GM12892 (cell line): ENCODE results near the gene ARSK.

Experiments
- POLR2A ChIP-seq: IDR thresholded peaks from 2 replicates; pipeline ENCODE4 v1.6.1; 2011; ENCODE audit warnings: low read depth, low read length, control low read depth
- POLR2AphosphoS5 ChIP-seq: IDR thresholded peaks from 2 replicates; pipeline ENCODE4 v1.6.1; 2011; ENCODE audit warnings: low read depth, low read length, control low read depth

DNA sequence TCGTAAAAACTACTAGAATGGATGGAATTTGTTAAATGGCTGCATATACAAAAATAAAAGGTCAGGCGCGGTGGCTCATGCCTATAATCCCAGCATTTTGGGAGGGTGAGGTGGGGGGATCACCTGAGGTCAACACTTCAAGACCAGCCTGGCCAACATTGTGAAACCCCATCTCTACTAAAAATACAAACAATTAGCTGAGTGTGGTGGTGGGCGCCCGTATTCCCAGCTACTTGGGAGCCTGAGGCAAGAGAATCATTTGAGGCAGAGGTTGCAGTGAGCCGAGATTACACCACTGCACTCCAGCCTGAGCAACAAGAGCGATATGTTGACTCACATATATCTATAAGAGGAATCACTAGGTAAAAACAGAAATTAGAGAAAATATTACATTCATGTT is 55.6 kb downstream of the ARSK start:
- TF ChIP-seq POLR2AphosphoS5 (no peak), POLR2A (no peak)
